Fibroblast of skin of abdomen (primary cell): ENCODE measurements around the gene AGRP.

Experiments
- DNase-seq: peaks from one replicate; pipeline ENCODE4 v3.0.0-alpha.2; 2013

Gene AGRP

DNA sequence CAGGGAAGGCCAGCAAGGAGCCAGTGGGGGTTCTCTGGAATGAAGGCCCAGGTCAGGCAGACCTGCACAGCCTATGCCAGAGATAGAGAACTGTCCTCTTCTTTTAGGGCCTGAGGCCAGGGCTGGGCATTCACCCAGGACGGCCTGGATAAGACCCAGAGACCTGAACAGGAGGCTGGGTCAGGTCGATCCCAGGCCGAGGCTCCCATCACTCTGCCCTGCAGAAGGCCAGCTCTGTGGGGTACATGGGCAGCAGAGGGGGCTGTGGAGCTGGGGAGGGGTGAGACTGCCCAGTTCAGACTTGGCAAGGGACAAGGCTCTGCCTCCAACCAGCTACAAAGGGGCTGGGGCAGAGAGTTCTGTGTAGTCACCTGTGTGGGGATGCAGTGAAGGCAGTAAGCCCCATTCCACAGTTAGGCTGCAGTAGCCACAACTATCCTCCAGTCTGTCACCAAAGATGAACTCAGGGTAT is 37.9 kb downstream of the AGRP start:
- no peak for DNase-seq

DNA sequence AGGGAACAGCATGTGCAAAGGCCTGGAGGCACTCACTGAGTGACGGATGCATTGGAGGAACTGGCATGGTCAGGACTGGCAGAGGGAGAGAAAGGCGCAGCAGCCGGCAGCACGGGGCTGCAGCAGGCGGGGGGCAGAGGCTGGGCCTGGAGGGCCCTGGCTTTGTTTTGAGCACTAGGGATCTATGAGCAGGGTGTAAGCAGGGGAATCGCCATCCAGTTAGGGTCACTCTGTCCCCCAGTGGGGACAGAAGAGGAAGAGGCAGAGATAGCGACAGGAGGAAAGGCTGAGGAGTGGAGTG is 38.3 kb downstream of the AGRP start:
- DNase-seq = no peak

DNA sequence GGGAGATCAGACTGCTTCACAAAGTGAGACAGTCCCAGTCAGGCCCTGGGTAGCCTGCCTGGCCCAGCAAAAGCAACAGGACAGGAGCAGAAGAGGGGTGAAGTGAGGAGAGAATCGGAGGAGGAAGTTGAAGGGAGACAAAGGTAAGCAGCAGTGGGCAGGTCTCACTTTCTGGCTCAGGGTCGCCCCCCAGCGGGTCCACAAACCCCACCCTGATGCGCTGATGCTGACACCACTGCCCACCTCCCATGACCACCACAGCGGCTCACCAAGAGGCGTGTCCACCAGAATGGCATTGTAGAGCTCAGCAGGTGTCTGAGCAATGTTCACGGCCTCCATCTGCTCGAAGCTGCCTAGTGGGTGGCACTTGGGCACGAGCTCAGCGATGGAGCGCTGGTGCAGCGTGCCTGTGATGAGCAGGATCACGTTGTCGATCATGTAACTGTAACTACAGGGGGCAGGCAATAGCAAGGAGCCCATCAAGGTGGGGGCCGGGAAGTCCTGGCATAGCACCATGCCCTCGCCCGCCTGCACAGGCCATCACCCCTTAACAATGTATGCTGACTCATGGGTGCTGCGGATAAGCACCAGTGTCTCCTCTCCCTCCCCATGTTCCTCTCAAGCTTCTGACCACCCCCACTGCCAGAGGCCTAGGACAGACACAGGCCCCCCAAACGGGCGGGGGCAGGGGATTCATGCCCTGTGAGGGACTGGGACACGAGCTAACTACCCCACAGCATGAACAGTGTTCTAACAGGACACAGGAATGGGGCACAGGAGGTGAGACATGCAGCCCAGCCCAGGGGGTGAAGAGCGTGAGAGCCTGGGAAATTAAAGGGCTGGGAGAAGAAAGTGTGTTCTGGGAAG is 38.9 kb downstream of the AGRP start:
- DNase-seq = no peak

DNA sequence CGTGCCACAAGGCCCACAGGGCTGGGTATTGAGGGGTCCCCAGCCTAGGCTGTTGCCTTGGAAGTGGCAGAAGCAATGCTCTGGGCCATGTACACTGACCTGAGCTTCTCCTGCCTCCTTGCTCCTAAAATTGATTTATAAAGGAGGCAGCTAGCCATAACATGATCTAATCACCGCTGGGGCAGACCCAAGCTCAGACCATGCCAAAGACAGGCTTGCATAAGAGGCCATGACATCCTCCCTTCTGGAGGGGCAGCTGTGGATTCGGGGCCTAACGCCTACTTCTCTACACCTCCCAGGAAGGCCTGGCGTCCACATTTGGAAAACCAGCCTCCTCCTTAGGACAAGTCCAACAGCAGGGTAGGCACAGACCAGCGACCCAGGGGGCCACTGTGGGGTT is 40.1 kb downstream of the AGRP start:
- no peak for DNase-seq

DNA sequence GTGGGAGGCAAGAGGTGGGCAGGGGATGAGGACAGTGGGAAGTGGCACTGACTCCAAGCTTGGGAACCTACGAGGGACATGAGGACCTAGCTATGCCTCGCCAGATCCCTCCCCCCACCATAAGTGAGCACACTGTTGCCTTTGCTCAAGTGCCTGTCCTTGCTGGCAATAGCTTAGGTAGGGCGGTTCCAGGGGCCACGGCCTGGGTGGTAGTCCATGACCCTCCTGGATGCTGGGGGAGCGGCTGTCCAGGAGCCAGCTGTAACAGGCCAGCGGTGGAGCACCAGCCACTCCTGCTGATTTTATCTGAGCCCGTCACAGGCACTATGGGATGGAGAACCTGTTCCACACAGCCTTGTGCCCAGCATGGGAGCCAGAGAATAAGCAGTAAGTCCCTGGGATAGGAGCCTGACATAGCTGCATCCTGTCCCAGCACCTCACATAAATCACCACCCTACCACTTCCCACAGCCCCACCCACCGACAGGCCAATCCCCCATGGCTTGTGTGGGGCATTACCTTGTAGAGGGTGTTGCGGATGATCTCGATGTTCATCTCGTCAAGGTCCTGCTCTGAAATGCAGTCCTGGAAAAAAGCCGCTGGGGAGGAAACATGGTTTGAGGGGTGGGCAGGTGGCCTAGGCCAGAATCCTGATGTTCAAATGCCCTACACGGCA is 40.6 kb downstream of the AGRP start:
- no peak for DNase-seq

DNA sequence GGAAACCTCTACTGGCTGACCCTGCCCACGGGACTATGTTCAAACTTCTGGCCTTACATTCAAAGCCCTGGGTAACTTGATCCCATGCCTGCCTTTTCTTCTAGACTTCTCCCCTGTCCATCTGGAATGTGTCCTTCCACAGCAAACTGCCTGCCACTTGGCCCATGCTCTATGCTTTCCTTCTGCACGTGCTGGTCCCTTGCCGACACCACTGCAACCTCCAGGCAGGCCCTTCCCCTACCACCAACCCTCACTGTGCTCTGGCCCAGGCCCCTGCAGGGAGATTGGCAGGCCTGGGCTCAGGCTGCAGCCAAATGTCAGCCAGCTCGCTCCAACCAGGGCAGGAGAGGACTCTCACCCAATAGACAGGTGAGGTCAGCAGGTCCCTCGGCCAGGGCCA is 41.4 kb downstream of the AGRP start:
- no peak for DNase-seq

DNA sequence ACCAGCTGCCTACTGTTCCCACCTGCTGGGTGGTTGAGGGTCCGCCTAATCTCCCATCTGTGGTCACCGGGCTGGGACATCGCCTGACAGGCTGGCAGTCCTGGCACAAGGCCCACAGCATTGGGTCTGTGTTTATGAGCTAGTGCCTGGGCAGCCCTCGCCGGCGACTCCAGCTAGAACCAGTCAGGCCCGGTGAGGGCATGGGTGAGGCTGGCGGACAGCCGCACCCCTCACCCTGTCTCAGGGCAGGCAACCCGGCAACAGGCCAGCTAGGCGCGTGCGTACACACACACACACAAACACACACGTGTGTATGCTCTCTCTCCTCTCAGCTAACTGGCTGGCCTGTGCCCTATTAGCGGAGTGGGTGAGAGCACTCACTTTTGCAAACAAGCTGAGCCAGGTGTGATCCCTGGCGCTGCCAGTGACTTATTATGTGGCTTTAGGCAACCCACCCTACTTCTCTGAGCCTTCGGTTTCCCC is 42.0 kb downstream of the AGRP start:
- no peak for DNase-seq

DNA sequence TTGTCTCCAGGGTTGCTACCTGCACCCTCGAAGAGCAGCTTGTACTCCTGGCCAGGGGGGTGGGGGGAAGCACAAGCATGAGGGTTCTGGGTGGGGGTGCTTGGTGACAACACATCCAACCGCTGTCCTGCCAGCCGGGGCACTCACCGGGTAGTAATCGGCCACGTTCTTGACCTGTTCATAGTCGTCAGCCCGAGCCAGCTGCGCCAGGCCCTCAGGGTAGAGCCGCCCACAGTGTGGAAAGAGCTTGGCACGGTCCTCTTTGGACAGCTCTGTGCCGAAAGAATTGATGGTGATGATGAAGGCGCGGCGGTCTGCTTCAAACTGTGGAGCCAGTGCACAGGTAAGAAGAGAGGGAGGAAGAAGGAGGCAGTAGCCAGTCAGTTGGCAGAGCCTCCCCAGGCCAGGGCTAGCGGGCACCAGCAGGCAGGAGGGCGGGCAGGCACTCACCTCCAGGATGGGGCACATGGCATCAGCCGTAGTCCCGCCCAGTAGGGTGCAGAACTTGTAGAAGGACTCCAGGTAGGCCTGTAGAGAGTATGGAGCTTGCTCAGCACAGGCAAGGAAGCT is 44.4 kb downstream of the AGRP start:
- DNase-seq = no peak

DNA sequence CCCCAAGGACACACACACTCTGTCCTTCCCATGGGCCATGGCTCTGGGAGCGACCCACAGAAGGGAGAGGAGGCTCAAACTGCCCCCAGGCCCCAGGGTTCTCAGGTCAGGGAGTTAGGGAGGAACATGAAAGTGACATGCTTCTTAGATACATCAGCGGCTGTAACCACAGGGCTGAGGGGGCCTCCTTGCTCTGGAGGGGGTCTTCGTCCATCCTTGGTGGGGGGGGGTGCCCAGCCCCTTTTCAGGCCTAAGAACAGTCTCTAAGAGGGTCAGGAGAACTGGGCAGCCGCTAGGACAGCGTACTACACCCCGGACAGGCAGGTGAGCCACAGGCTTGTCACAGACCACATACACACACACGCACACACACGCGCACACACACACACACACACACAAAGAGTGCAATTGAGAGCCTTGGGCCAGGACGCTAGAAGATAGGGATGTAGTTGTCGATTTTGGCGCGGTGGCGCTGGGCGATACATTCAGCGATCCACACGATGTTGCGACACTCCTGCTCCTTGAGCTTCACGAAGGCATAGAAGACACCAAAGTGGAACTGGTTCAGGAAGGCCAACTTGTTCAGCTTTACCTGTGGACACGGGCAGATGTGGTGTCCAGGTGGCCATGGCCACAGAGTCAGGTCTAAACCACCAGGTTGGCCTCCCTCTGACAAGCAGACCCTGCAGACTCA is 45.1 kb downstream of the AGRP start:
- no peak for DNase-seq

DNA sequence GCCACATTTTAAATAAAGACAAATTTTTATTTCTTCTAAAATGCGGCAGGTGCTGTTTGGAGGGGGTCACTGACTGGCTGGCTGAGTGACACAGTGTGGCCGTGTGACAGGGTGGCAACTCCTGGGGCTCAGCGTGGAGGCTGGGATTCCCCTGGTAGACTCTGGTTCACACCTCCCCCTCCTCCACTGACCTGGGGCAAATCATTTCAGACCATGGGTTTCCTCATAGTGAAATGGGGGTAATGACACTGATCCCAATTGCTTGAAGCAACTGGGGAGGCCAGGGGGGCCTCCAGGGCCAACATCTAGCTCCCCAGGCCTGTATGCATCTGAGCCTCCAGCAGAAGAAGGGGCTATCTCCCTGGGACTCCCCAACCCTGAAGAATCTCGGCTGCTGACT is 45.8 kb downstream of the AGRP start:
- DNase-seq = no peak

DNA sequence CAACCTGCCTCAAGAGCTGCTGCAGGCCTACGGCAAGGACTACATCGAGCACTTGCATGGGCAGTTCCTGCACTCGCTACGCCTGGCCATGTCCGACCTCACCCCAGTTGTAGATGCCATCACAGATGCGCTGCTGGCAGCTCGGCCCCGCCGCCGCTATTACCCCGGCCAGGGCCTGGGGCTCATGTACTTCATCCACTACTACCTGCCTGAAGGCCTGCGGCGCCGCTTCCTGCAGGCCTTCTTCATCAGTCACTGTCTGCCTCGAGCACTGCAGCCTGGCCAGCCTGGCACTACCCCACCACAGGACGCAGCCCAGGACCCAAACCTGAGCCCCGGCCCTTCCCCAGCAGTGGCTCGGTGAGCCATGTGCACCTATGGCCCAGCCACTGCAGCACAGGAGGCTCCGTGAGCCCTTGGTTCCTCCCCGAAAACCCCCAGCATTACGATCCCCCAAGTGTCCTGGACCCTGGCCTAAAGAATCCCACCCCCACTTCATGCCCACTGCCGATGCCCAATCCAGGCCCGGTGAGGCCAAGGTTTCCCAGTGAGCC is 46.6 kb downstream of the AGRP start:
- no peak for DNase-seq

DNA sequence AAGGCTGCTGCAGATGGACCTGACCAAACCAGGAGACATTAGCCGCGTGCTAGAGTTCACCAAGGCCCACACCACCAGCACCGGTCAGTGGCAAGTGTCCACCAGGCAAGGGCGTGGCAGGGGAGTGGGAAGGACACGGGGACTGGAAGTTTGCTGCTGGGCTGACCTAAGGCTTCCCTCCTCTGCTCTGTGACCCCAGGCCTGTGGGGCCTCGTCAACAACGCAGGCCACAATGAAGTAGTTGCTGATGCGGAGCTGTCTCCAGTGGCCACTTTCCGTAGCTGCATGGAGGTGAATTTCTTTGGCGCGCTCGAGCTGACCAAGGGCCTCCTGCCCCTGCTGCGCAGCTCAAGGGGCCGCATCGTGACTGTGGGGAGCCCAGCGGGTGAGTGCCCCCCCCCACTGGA is 47.6 kb downstream of the AGRP start:
- DNase-seq = no peak

DNA sequence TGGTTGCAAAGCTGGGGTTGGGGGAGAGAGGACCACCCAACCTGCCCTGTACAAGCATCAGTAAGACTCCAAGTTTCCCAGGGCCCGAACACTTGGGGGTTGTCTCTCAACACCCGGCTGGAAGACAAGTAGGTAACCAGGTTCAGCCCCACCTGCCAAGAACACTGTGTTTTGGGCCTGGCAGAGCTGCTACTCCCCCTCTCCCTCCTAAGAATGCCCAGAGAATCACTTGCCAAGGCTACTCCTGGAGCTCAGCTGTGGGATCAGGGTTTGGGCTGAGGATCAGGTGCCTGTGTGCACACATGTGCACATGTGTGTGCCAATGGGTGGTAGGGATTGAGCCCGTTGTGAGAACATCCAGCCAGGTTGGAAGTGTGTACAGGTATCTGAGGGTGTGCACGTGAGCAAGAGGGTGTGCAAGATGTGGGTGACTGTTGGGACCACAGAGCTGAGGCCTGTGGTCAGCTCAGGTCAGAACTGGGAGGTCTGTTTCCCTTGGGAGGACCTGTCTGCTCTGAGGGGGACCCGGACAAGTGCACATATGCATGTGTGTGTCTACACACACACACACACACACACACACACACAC is 50.1 kb downstream of the AGRP start:
- no peak for DNase-seq
